Measurements from ENCODE around the gene CDS1.
"Not testable (repeated sequence)": the region's sequence is repeated elsewhere in the genome, so short reads cannot be mapped to it uniquely, and the experiment has no call there.

The CDS1 gene

DNA sequence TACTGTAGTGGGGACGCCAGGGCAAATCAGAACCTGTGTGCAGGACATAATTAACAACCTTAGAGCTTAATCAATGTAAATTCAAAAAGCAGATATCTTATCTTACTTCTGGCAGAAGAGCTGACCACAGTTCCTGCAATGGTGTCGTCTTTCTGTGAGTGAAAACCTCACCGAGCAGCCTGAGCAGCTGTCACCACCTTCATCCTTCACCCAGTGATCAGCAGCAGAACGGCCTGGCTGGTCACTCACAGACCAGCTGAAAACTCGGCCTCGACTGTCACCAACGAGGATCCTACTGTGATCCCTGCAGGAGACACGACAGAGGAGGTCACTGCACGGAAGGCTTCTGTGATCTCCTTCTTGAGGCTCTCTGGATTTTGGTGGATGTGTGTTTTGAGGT, 94.2 kb downstream of the CDS1 start:
- no peak for DNase-seq

DNA sequence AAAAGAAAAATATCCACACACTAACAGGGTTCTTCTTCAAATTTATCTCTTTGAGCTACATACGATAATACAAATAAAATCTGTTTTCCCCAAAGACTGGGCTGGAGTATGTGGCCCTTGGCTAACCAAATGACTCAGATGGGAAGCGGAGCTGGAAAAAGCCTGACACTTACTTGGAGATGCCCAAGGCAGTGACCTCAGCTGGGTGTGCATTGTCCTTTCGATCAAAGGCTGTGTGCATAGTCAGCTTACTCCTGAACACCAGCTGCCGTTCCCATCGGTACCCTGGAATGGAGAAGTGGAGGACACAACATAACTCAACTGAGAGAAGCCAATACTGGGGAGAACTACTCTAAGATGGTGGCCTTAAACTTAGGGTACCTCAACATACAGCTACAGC, 95.1 kb downstream of the CDS1 start:
- no peak for DNase-seq

DNA sequence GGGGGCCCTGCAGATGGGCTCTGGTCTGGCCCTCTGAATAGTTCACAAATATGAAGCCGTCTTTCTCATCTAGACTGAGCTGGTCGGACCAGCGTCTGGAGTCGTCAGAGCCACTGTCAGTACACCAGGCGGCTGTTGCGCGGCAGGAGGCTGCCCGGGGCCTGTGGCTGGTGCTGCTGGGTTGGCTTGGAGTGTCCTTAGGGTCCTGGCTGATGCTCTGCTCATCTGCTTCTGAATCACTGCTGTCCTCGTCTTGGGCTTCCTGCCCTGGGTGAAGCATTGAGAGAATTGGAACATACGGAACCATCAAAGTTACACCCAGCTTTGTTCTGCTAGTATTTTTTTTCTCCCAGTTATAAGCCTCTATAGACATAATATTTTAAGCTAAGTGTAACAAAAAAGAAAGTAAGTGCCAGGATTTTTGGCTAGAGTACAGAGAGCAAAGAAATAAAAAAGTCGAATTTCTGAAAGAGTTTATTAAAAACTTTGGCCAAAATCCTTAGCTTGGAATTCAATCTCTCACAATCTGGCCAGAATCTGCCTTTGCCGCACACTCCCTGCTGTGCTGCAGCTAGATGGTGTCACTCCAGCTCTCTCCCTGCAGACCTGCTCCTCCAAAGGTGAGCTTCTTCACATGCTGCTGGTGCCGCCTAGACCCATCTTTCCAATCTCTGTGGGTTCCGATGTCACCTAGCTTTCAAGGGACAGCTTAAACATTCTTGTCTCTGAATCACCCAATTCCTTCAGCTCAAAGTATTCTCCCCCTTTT, 96.2 kb downstream of the CDS1 start:
- no peak for DNase-seq

DNA sequence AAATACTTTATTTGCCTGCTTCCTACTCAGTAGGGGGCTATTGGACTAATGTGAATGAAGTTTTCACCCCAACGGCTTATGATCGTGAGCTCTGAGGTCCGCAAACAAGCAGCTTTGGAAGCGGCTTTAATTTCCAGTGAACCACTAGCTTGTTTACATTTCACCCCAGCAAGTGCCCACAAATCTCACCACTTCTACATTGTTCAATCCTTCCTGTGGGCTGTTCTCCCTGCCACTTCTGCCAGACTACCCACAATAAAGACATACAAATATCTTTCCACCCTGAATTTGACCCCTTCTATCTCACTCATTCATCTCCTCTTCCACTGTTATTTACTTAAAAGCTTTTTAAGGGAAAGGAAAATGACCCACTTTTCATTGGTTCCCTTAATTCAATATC, 98.0 kb downstream of the CDS1 start:
- no peak for DNase-seq

DNA sequence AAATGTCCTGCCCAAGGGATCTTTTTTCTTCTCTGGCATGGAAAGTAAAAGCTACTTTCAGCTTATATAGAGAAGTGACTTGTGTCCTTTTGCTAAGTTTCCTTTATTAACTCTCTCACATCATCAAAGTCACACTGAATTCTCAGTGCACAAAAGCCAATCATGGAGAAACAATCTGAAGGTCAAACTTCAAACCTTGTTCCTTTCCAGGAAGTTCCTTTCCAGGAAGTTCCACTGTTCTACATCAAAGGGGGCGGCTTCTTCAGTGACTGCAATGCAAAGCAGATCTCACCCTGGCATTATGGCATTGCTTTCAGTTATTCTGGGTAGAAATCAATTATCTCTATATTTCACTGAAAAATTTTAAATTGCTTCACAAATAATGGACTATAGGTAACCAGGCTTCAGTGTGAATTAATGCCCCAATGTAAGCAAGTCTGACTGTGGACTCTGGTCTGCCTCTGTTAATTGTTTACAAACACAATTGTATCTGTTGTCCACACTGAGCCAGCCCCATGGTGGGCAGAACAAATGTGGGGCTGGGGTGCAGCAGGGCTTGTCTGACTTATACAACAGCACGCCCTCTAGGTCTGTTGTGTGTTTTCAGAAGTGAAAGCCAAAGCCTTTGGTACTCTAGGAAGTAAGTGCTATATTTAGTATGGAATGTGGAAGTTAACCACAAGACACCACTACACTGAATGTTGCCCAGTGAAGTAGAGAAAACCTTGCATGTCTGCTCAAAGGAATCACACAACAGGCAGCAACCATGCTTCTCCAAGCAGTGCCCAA, 98.8 kb downstream of the CDS1 start:
- DNase-seq = no peak

DNA sequence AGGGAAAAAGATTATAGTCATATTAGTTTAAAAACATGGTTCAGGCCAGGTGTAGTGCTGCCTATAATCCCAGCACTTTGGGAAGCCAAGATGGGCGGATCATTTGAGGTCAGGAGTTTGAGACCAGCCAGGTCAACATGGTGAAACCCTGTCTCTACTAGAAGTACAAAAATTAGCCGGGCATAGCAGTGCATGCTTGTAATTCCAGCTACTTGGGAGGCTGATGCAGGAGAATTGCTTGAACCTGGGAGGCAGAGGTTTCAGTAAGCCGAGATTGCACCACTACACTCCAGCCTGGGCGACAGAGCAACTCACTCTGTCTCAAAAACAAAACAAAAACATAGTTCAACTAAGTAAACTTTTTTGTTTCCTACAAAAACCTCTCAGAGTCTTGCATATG, 99.7 kb downstream of the CDS1 start:
- DNase-seq = not testable (repeated sequence)

DNA sequence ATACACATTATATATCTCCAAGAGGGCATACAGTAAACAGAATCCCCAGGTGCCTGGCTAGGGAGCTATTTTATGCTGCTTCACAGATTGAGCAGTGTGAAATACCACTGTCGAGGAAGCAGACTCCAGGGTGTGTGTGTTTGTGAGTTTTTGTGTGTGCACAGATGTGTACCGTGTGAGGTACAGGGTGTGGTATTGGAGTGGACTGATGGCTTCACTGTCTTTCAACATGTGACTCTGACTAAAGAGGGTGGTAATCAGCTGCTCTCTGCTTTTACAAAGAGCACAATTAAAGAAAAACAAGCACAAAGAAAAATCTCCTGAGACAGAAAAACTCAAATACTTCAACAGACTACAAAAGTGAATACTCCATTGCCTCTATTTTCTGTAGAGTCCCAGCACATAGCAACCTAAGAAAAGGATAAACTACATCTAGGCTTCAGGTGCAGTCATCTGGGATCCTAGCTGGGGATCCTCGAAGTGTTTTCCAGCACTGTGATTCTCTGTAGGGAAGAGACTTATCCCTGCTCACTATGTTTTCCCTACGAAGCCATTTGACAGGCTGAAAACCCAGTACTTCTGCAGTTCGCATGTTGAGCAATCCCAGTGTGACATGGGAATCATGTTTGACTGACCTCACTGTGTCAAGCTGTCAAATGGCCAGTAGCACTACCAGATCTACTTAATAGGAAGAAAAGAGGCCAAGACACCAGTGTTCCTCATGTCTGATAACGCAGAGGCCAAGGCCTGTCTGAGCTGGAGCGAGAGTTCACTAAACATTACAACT, 100.3 kb downstream of the CDS1 start:
- DNase-seq = no peak

DNA sequence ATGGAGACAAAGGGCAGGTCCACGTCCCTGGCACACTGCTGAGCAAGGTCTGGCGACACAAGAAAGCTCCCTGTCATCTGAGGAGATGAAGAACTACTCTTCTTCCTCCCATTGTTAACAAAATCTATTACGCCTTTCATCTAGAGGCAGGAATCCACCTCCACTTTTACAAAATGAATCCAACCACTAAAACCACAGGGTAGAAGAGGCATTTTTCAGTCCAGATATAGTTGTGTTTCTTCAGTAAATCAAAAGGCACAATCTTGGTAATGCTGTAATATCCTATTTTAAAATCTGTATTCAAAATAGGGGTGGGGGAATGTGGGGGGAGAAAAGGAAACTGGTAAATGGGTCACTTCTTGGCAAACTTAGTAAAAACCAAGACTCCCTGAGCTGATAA, 101.4 kb downstream of the CDS1 start:
- DNase-seq = no peak

DNA sequence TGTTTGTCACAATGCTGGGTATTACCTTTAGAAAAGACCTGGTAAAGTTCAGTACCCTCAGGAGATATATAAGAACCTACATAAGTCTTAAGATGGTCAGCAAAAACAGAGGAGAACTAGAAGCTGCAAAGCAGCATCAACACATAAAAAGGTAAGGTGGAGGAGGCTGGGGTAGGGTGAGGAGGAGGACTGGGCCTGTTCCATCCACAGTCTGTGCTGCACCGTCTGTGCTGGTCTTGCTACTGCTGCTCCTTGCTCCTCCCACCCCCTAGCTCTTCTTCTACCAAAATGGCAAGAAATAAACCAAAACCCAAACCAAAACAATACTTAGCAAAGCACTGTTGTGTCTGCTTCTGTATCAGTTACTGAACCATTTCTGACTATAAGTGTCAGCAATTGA, 102.2 kb downstream of the CDS1 start:
- no peak for DNase-seq

DNA sequence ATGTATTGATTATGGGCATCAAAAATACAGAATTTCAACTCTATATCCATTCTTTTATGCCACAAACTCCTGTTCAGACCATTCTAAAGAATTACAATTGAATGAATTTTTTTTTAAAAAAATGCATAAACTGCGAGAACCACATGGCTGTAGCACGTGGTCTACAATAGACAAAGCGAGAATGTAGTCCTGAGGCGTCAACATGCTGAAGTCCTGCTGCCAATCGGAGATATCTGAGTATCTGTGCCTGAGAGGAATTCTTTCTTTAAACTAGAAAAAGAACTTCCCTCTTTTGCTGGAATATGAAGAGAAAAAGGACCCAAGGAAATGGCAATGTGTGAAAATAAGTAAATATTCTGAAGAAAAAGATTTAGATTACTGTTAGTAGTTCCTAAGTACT, 105.7 kb downstream of the CDS1 start:
- DNase-seq = no peak

DNA sequence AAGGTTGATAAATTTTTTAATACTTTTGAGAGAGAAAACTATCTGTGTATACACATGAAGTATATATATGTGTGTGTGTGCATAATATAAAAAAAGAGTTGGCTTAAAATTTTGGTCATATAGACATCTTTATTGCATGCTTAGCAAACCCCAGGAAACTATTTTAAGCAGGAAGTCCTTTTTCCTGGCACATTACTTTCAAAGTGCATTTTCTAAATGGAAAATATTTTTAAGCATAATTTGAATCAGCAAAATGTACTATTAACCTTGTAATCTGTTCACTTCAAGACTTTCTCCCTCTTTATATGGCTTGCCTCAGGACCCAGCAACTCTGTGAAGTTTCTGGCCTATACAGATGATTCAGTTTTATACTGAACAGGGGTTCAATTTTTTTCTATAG, 106.3 kb downstream of the CDS1 start:
- DNase-seq = no peak

DNA sequence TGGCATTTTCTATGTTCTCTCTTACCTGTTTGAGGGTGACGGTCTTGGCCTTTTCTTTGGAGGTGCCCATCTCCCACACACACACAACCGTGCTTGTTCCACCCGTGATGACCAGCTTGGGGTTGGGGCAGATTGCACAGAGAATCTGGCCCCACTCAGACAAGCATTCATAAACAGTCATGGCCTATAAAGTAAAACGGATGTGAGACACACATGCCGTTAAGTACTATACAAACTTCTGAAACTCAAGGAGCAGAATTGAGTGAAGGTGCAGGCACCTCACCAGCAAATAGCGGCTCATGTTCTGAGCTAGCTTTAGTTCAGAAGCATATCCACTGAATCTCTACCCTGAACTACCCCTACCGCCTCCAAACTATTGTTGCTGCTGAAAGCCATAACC, 107.6 kb downstream of the CDS1 start:
- no peak for DNase-seq

DNA sequence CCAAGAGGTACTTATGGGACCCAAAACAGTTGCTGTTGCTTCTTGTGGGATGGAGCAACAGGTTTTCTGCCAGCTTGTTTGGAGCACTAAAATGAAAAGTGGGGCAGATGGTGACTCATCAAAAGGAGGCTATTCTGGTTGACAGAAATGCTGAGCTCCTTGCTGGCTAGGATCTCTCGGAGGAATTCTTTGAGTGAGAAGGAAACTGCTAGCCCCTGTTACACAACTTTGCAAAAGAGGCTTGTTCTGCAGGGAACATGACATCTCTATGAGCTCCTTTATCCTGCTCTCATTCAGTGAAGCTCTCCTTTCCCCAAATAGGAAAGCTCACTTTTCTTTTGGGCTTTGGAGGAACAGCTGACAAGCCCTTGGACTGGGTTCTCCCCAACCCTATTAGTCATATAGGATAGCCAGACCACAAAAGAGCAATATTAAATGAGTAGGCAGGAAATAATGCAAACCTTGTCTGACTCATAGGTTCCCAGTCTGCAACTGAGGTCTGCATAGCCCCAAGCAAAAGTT, 108.3 kb downstream of the CDS1 start:
- no peak for DNase-seq

DNA sequence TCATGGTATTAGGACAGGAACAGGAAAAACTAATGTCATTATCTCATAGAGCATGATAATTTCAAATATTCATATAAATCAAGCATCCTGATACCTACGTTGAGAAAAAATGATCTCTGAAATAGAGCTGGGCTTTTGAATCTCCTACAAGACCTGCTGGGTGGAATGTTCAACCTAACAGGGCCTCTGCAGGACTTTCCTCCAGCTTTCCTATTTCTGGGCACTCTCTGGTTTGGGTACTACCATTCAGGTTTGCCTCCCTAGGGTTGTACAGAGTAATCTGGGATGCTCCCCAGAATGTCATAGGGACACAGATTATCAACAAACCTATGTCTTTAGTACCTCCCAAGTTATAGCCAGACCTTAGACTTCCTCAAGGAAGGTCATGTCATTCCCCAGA, 108.9 kb downstream of the CDS1 start:
- no peak for DNase-seq

DNA sequence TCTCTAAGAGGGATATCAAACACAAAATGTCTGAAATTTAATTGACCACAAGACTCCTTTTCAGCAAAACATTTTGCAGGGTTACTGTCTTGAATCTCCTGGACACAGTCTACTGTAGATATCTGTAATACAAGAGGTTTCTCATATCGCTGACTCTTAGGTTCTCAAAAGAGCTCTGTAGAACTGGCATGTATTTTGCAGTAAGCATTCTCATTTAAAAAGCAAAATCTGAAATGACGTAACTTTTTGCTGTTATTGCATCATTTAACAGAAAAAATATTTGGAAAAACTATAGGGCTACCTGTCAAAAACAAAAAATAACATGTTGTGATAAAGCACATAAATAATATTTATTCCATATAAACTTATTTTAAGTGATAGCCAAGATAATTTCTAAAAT, 114.2 kb downstream of the CDS1 start:
- no peak for DNase-seq

DNA sequence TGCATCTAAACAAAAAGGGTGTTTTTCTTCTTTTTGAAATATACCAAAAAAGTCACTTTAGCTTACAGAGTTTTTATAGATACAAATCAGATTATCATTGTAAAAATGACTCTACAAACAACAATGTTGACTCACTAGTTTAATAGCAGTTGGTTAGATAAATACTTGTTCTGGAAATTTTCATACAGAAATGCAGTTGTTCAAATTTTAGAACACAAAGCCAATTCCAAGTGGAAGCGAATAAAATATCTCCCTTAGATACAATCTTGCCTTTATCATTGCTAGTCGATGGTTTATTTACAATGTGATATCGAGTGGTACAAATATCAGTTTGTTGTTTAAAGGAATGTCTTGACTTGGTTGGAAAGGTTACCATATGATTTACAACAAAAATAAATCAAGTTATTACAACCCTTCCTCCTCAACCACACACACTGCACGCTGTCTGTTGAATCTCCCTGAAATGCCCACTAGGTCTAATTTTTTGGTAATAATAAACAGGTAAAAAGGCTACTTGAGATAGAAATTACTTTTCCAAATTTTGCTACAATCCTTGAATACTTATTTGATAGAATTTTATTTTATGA, 114.8 kb downstream of the CDS1 start:
- DNase-seq = no peak

DNA sequence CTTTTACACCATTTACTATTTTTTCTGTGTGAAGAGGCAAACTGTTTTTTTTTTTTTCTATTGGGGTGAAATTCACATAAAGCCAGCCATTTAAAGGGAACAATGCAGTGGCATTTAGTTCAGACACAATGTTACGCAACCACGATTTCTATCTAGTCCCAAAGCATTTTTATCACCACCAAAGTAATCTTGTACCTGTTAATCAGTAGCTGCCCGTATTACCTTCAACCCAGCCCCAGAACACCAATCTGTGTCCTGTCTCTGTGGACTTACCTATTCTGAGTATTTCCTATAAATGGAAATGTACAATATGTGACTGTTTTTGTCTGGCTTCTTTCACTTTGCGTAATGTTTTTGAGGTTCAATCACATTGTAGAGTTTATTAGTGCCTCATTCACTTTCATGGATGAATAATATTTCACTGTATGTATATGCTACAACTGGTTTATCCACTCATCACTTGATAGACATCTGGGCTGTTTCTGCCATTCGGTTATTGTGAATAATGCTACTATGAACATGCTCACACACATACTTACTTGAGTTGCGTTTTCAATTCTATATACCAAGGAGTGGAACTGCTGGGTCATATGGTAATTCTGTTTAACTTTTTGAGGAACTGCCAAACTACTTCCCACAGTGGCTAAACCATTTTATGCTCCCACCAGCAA, 116.2 kb downstream of the CDS1 start:
- DNase-seq = no peak
